SK-N-MC (cell line): ENCODE results near the gene KIF24.
"Not testable (repeated sequence)": the region's sequence is repeated elsewhere in the genome, so short reads cannot be mapped to it uniquely, and the experiment has no call there.

Source experiments
- FOXP2 ChIP-seq: optimal IDR thresholded peaks from 2 replicates; pipeline ENCODE3; 2011; ENCODE audit warnings: mild to moderate bottlenecking, moderate library complexity; ENCODE audit not compliant: insufficient read depth; ENCODE audit errors: extremely low read length, control extremely low read depth
- POLR2AphosphoS5 ChIP-seq: IDR thresholded peaks from 2 replicates; pipeline ENCODE4 v1.6.1; 2012; ENCODE audit warnings: mild to moderate bottlenecking, low read depth, low read length, borderline replicate concordance

DNA sequence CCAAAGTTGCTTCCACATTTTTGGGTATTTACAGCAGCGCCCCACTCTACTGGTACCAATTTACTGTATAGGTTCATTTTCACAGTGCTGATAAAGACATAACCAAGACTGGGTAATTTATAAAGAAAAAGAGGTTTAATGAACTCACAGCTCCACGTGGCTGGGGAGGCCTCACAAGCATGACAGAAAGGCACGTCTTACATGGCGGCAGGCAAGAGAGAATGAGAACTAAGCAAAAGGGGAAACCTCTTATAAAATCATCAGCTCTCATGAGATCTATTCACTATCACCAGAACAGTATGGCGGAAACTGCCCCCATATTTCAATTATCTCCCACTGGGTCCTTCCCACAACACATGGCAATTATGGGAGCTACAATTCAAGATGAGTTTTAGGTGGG is 39.7 kb upstream of the KIF24 start:
- not testable (repeated sequence) for TF ChIP-seq POLR2AphosphoS5, FOXP2
